GM23338 (cell line): Measurements from ENCODE around the gene GTPBP8.

Experiments
- CREB1 ChIP-seq: fragments of 250-450 bp; sonication (Bioruptor Pico); IDR thresholded peaks from 2 replicates; pipeline ENCODE4 v1.5.0; 2020; ENCODE audit warnings: low read depth, mild to moderate bottlenecking, moderate library complexity
- CTCF ChIP-seq, 2 experiments: fragments of 200-600 bp in 1 of 2; sonication (generic) in 1 of 2; conservative IDR thresholded peaks; 2 replicates each; pipeline versions ENCODE4 v1.5.1 to v1.6.1; 2016 to 2017; ENCODE audit warnings: antibody characterized with exemption in 2 of 2, low read depth in 2 of 2, mild to moderate bottlenecking in 2 of 2, moderate library complexity in 1 of 2
- ETS1 ChIP-seq: IDR thresholded peaks from 2 replicates; pipeline ENCODE4 v1.6.1; 2016; ENCODE audit warnings: antibody characterized with exemption
- EZH2 ChIP-seq: fragments of 200-600 bp; sonication (generic); IDR thresholded peaks from one replicate; pipeline ENCODE4 v1.8.0; 2017; ENCODE audit warnings: antibody characterized with exemption, mild to moderate bottlenecking, low read depth; ENCODE audit not compliant: unreplicated experiment
- EZH2phosphoT487 ChIP-seq: fragments of 200-600 bp; sonication (generic); IDR thresholded peaks from one replicate; pipeline ENCODE4 v1.8.1; 2018; ENCODE audit warnings: antibody characterized with exemption; ENCODE audit not compliant: unreplicated experiment
- JUNB ChIP-seq: IDR thresholded peaks from one replicate; pipeline ENCODE4 v1.6.1; 2016; ENCODE audit warnings: antibody characterized with exemption; ENCODE audit not compliant: unreplicated experiment
- POLR2AphosphoS5 ChIP-seq: IDR thresholded peaks from 2 replicates; pipeline ENCODE4 v1.6.1; 2016; ENCODE audit warnings: antibody characterized with exemption, low read depth
- REST ChIP-seq: IDR thresholded peaks from one replicate; pipeline ENCODE4 v1.6.1; 2018; ENCODE audit warnings: antibody characterized with exemption; ENCODE audit not compliant: unreplicated experiment

- TF ChIP-seq CTCF (conservative IDR thresholded peaks at IDR 0.05; ENCODE audit: low read depth in 2 of 2) (peak; percentile 80 to 82), CREB1 (CRISPR knock-in tag) (no peak), REST (no peak), EZH2 (no peak), POLR2AphosphoS5 (no peak), EZH2phosphoT487 (no peak), ETS1 (no peak), JUNB (no peak)
Observed at GRCh38 chr3:113035387-113035982, 44.7 kb downstream of the GTPBP8 start.
